NOMO-1 treated with DMSO at 0.1 percent for 48 hours (cell line): Measurements from ENCODE around the gene TUBB8.
"Not testable (repeated sequence)": the region's sequence is repeated elsewhere in the genome, so short reads cannot be mapped to it uniquely, and the experiment has no call there.

Experiments used
- DNase-seq: peaks from one replicate; lab custom pipeline; 2025; ENCODE audit not compliant: unreplicated experiment; lab: John Stamatoyannopoulos, UW

Gene TUBB8

DNA sequence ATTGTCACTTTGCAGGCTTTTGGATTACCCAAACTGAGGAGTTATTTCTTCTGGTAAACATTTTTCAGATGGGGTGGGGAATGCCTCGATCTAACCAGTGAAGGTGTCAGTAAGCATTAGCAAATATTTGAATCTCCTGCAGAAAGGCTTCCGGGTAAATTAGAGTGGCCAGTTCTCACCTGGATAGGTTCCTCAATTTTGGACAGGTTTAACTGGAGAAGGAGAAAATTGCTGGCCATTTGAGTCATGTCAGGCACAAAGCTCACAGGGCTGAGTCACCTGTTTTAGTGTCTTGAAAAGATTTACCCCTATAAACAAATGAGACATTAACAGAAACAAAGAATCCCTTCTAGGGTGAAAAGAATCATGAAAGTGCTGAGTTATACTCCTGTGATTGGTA, 830 bp upstream of the TUBB8 start:
- not testable (repeated sequence) for DNase-seq

DNA sequence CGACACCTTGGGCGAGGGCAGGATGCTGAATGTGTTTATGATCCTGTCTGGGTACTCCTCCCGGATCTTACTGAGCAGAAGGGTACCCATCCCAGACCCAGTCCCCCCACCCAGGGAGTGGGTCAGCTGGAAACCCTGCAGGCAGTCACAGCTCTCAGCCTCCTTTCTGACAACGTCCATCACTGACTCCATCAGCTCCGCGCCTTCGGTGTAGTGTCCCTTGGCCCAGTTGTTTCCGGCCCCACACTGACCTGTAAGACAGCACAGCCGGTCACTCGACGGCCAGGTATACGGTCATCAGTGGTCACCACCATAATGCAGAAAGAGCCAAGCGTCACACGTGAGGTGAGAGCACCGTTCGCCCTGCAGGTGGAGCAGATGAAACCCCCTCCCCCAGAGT, 1.2 kb downstream of the TUBB8 start:
- DNase-seq, result not testable (repeated sequence)

DNA sequence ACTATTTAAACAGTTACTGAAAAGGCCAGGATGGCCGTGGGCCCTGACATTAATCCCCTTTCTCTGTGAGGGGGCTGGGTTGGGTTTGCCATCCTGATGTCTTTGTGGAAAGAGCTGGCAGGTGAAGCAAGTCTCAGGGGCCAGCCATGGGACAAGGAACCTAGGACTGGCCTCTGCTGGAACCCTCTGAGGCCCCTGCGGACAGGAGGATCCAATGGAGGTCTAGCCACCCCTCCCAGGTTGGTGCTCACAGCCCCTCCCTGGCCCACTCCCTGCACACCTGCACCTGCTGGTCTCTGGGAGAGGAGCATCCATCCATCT, 35.8 kb downstream of the TUBB8 start:
- not testable (repeated sequence) for DNase-seq

DNA sequence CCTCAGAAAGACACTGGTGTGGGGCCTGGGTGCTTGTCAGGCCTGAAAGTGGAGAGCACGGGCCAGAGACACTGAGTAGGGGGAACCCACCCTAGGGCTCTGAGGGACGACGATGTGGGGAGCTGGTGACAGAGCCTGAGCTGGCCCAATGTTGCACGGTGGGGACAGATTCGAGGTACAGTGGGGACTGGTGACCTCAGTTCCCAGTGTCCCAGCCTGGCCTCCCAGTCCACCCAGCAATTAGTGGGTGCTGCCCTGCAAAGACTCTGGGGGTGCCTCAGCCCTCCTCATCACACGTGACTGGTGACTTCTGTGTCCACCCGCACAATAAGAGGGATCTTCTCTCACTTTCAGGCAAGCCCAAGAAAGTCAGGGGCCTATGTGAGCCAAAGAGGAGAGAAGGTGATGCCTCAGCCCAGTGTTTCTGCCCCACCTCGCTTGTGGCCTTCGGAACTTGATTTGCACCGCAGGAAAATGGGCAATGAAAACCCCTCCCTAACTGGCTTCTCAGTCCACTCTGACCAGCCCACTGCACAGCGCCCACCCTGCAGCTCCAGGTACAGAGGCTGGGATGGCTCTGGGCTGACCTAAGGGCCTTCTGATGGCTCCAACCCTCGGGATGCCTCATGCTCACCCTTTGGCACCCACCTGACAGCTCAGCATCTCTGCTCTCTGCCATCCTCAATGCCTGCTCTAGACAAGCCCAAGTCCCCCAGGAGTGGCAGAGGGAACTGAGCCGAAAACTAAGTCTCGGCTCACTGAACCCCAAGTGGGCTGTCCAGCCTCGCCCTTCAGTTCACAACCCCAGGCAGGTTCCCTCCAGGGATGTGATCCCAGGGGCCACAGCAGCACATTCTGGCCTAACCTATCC, 36.4 kb downstream of the TUBB8 start:
- DNase-seq, result not testable (repeated sequence)

DNA sequence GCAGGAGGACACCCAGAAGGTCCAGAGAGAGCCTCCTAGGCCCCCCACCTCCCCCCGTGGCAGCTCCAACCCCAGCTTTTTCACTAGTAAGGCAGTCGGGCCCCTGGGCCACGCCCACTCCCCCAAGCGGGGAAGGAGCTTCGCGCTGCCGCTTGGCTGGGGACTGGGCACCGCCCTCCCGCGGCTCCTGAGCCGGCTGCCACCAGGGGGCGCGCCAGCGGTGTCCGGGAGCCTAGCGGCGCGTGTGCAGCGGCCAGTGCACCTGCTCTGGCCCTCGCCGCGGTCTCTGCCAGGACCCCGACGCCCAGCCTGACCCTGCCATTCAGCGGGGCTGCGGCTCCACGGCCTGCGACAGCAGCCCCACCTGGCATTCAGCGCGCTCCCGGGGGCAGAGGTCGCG, 37.8 kb downstream of the TUBB8 start:
- DNase-seq, result not testable (repeated sequence)

DNA sequence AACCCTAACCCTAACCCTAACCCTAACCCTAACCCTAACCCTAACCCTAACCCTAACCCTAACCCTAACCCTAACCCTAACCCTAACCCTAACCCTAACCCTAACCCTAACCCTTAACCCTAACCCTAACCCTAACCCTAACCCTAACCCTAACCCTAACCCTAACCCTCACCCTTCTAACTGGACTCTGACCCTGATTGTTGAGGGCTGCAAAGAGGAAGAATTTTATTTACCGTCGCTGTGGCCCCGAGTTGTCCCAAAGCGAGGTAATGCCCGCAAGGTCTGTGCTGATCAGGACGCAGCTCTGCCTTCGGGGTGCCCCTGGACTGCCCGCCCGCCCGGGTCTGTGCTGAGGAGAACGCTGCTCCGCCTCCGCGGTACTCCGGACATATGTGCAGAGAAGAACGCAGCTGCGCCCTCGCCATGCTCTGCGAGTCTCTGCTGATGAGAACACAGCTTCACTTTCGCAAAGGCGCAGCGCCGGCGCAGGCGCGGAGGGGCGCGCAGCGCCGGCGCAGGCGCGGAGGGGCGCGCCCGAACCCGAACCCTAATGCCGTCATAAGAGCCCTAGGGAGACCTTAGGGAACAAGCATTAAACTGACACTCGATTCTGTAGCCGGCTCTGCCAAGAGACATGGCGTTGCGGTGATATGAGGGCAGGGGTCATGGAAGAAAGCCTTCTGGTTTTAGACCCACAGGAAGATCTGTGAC, 38.7 kb downstream of the TUBB8 start:
- DNase-seq, result not testable (repeated sequence)
